Loucy (cell line): ENCODE data around the gene CTDSP2.

Source experiments
- H2AFZ ChIP-seq: fragments of 200-600 bp; sonication (generic); 2 replicates; pipeline ENCODE4 v1.6.0; 2016; ENCODE audit warnings: antibody characterized with exemption, mild to moderate bottlenecking, low read length, moderate library complexity
- H3F3A ChIP-seq: fragments of 200-600 bp; 2 replicates; pipeline ENCODE4 v1.6.0; 2016; ENCODE audit warnings: antibody characterized with exemption, low read depth, mild to moderate bottlenecking
- H3K27me3 ChIP-seq: fragments of 200-600 bp; sonication (generic); 2 replicates; pipeline ENCODE4 v1.6.1; 2014; ENCODE audit warnings: low read length, mild to moderate bottlenecking; ENCODE audit not compliant: insufficient read depth, poor library complexity, severe bottlenecking
- H3K36me3 ChIP-seq: fragments of 200-600 bp; sonication (generic); 2 replicates; pipeline ENCODE4 v1.6.1; 2016; ENCODE audit warnings: low read length; ENCODE audit not compliant: insufficient read depth
- H3K4me1 ChIP-seq: fragments of 200-600 bp; sonication (generic); 2 replicates; pipeline ENCODE4 v1.5.1; 2014; ENCODE audit warnings: low read length, mild to moderate bottlenecking; ENCODE audit not compliant: insufficient read depth, poor library complexity, severe bottlenecking
- H3K4me2 ChIP-seq: fragments of 200-600 bp; sonication (generic); 2 replicates; pipeline ENCODE4 v1.6.0; 2014; ENCODE audit warnings: antibody characterized with exemption, low read length, low read depth, mild to moderate bottlenecking; ENCODE audit not compliant: poor library complexity, severe bottlenecking
- H3K4me3 ChIP-seq: fragments of 200-600 bp; sonication (generic); 2 replicates; pipeline ENCODE4 v1.5.1; 2014; ENCODE audit warnings: low read length, mild to moderate bottlenecking, mixed read lengths; ENCODE audit not compliant: poor library complexity, severe bottlenecking
- H3K79me2 ChIP-seq: fragments of 200-600 bp; sonication (generic); 2 replicates; pipeline ENCODE4 v1.6.1; 2014; ENCODE audit warnings: low read length; ENCODE audit not compliant: insufficient read depth
- H3K9ac ChIP-seq: fragments of 200-600 bp; sonication (generic); 2 replicates; pipeline ENCODE4 v1.6.0; 2014; ENCODE audit warnings: mild to moderate bottlenecking, low read depth, low read length, moderate library complexity; ENCODE audit not compliant: poor library complexity, severe bottlenecking
- H3K9me2 ChIP-seq: fragments of 200-600 bp; sonication (generic); replicated peaks from 2 replicates; pipeline ENCODE4 v1.6.1; 2016; ENCODE audit warnings: low read depth, low read length, mixed read lengths
- H3K9me3 ChIP-seq: fragments of 200-600 bp; sonication (generic); 2 replicates; pipeline ENCODE4 v1.6.1; 2014; ENCODE audit warnings: mild to moderate bottlenecking, antibody characterized with exemption, low read length, low read depth; ENCODE audit not compliant: insufficient read depth
- H4K20me1 ChIP-seq: fragments of 200-600 bp; sonication (generic); 2 replicates; pipeline ENCODE4 v1.6.0; 2014; ENCODE audit warnings: antibody characterized with exemption, low read length, mild to moderate bottlenecking; ENCODE audit not compliant: insufficient read depth, poor library complexity, severe bottlenecking
- CTCF ChIP-seq: fragments of 200-600 bp; sonication (generic); conservative IDR thresholded peaks from 2 replicates; pipeline ENCODE4 v1.5.1; 2014; ENCODE audit warnings: mild to moderate bottlenecking, antibody characterized with exemption, low read length
- EZH2phosphoT487 ChIP-seq: fragments of 200-600 bp; IDR thresholded peaks from 2 replicates; pipeline ENCODE4 v1.6.1; 2018; ENCODE audit warnings: antibody characterized with exemption, mild to moderate bottlenecking, moderate library complexity, borderline replicate concordance

CTDSP2 gene

GRCh38 chr12:57852620-57853500 is 6.3 kb upstream of the CTDSP2 start:
- no peak overlapping the region for H3K9ac ChIP-seq
- H3K9me2 ChIP-seq, result no peaks in the 10 kb centered on the region
- no peak overlapping the region for H3K4me2 ChIP-seq
- H3K36me3 ChIP-seq, result no peaks in the 10 kb centered on the region
- no peaks in the 10 kb centered on the region for H3K79me2 ChIP-seq
- no peaks in the 10 kb centered on the region for H3K27me3 ChIP-seq
- H4K20me1 ChIP-seq, result no peaks in the 10 kb centered on the region
- no peak overlapping the region for H2AFZ ChIP-seq
- no peak overlapping the region for H3K4me3 ChIP-seq
- H3F3A ChIP-seq, result no peaks in the 10 kb centered on the region
- H3K4me1 ChIP-seq, result peaks cover 9% of the 10 kb centered on the region
- H3K9me3 ChIP-seq, result no peaks in the 10 kb centered on the region
- no peak for TF ChIP-seq CTCF
- TF ChIP-seq EZH2phosphoT487, result no peak

DNA sequence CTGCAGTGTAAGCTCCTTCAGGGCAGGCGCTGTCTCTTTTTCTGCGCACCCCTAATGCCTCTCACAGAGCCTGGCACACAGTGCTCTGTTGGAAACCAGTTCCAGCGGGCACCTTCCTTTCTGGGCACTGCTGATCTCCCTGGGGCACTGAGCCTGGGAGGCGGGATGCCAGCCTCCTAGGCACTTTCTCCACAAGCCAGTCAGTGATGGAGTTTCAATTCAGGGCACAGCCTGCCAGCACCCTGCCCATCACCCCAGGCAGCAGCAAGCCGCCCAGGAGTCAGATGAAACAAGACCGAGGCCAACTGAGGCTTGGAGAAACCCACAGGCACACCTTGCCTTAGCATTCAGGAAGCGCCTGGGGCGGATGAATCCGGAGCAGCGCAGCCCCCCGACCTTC is 5.7 kb upstream of the CTDSP2 start:
- Histone ChIP-seq H3K9ac (no peak overlapping the region), H3K9me2 (no peaks in the 10 kb centered on the region), H3K27me3 (no peaks in the 10 kb centered on the region), H3K4me3 (no peak overlapping the region), H3K4me1 (peaks cover 14% of the 10 kb centered on the region), H3K9me3 (no peaks in the 10 kb centered on the region), H3K79me2 (no peaks in the 10 kb centered on the region), H3K4me2 (no peak overlapping the region), H3K36me3 (no peaks in the 10 kb centered on the region), H3F3A (no peaks in the 10 kb centered on the region), H2AFZ (no peak overlapping the region), H4K20me1 (no peaks in the 10 kb centered on the region)
- TF ChIP-seq CTCF, result no peak
- TF ChIP-seq EZH2phosphoT487, result no peak

- Histone ChIP-seq H3K27me3 (no peaks in the 10 kb centered on the region), H2AFZ (no peak overlapping the region), H3K9ac (no peak overlapping the region), H4K20me1 (no peaks in the 10 kb centered on the region), H3F3A (no peaks in the 10 kb centered on the region), H3K4me1 (peaks cover 16% of the 10 kb centered on the region), H3K4me2 (no peak overlapping the region), H3K36me3 (no peaks in the 10 kb centered on the region), H3K4me3 (no peak overlapping the region), H3K79me2 (no peaks in the 10 kb centered on the region; the same call in 1 of the 2 replicates), H3K9me2 (no peaks in the 10 kb centered on the region), H3K9me3 (no peaks in the 10 kb centered on the region)
- TF ChIP-seq CTCF (no peak), EZH2phosphoT487 (no peak)
These were observed 5.0 kb upstream of the CTDSP2 start for GRCh38 chr12:57851552-57851951.
